ENCODE data around the gene OR2T8. TPM values are rescaled to one million over a fixed set of nuclear protein-coding genes. Genes with fewer than 3 reads are reported as not detected.
"Not testable (repeated sequence)": the region's sequence is repeated elsewhere in the genome, so short reads cannot be mapped to it uniquely, and the experiment has no call there.

Gene OR2T8, protein sequence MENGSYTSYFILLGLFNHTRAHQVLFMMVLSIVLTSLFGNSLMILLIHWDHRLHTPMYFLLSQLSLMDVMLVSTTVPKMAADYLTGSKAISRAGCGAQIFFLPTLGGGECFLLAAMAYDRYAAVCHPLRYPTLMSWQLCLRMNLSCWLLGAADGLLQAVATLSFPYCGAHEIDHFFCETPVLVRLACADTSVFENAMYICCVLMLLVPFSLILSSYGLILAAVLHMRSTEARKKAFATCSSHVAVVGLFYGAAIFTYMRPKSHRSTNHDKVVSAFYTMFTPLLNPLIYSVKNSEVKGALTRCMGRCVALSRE
- total RNA-seq (2014; rRNA removed; shearing (Covaris generic)) = not detected in 2 replicates

DNA sequence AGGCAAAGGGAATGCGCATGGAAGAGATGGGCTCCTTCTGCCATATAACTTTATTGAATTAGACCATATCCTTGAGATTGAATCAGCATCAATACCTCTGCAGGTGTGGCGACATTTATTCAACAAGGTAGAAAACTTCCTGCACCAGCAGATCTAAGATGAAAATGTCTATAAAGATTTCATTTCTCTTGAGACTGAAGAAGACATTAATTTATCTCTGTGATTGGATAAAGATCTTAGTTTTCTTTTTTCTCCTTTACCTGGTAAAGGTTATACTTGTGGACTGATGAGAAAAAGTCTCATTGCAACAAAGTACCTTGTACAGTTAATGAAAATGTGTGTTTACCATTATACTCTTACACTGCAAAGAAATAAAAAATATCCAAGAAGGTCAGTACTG, at the start of gene OR2T8:
Gene OR2T8, plus strand, starts transcription at position 301 of the 400 bp plus-strand sequence. CDS start 766 bp downstream, outside the sequence.
- in situ Hi-C loops (cut with HindIII; ENCODE audit: low sequenced_read_pairs) = no loop called here
- DNase-seq (ENCODE audit: low spot score) = no peak

GRCh38 chr1:247883346-247883745, 36.7 kb upstream of the OR2T8 start:
- DNase-seq (ENCODE audit: low spot score) = no peak
- in situ Hi-C loops (cut with HindIII; ENCODE audit: low sequenced_read_pairs) = no loop called here

- no peak for DNase-seq (ENCODE audit: low spot score)
- in situ Hi-C loops (cut with HindIII; ENCODE audit: low sequenced_read_pairs) = no loop called here
These were observed 35.1 kb upstream of the OR2T8 start for GRCh38 chr1:247884797-247885413.

DNA sequence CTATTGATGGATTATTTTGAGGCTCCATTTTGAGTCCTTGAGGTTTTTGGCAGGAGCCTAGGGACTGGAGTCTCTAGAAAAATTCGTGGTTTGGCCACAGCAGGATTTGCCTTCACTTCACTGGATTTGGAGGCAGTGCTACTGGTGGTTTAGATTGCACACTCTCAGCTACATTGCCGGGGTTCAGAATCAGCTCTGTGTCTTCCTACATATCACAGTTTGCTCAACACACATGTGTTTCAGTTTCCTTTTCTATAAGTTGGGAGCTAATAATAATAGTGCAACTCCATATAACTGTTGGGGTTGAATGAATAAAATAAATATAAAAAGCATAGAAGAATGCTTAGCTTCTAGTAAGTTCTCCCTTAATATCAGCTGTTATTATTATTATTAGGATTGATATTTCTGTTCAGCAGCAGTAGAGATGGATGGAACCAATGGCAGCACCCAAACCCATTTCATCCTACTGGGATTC, 24.9 kb upstream of the OR2T8 start, which contains the start of gene OR2W3:
Gene OR2W3, plus strand, starts transcription at position 425 of the 475 bp plus-strand sequence. Its CDS starts 0 bp downstream, at position 425.
- DNase-seq (ENCODE audit: low spot score) = no peak
- in situ Hi-C loops (cut with HindIII; ENCODE audit: low sequenced_read_pairs) = no loop called here

- no peak for DNase-seq (ENCODE audit: low spot score)
- in situ Hi-C loops (cut with HindIII; ENCODE audit: low sequenced_read_pairs) = no loop called here
These were observed 24.1 kb upstream of the OR2T8 start for GRCh38 chr1:247895976-247896375.

GRCh38 chr1:247904122-247904521, 15.9 kb upstream of the OR2T8 start:
- in situ Hi-C loops (cut with HindIII; ENCODE audit: low sequenced_read_pairs) = no loop called here
- DNase-seq (ENCODE audit: low spot score) = no peak

GRCh38 chr1:247905181-247905580, 14.9 kb upstream of the OR2T8 start:
- DNase-seq (ENCODE audit: low spot score) = no peak
- in situ Hi-C loops (cut with HindIII; ENCODE audit: low sequenced_read_pairs) = no loop called here

- in situ Hi-C loops (cut with HindIII; ENCODE audit: low sequenced_read_pairs) = no loop called here
- no peak for DNase-seq (ENCODE audit: low spot score)
These were observed 14.0 kb upstream of the OR2T8 start for GRCh38 chr1:247905910-247906503.

DNA sequence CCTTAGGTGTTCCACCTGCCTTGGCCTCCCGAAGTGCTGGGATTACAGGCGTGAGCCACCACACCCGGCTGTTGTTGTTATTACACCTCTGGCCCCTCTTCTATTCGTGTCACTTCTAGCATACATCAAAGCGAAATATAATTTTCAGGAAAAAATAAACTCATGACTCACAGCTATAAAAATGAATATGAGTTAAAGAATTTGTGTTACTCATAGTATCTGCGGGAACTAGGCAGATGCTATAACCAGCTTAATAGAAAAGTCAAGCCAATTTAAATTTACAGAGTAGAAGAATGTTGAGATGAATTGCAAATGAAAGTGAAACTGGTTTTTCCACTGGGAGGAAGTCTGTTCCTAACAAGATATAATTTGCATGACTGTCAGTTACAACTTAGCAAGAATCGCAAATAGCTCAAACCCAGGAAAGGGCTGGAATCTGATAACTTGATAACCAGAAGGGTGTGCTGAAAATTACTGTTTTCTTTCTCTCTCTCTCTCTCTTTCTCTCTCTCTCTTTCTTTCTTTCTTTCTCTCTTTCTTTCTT, 13.5 kb upstream of the OR2T8 start:
- in situ Hi-C loops (cut with HindIII; ENCODE audit: low sequenced_read_pairs) = no loop called here
- no peak for DNase-seq (ENCODE audit: low spot score)

- no peak for DNase-seq (ENCODE audit: low spot score)
- in situ Hi-C loops (cut with HindIII; ENCODE audit: low sequenced_read_pairs) = no loop called here
These were observed 11.3 kb upstream of the OR2T8 start for GRCh38 chr1:247908766-247909165.

GRCh38 chr1:247913786-247914185, 6.3 kb upstream of the OR2T8 start:
- in situ Hi-C loops (cut with HindIII; ENCODE audit: low sequenced_read_pairs) = no loop called here
- DNase-seq (ENCODE audit: low spot score) = no peak

DNA sequence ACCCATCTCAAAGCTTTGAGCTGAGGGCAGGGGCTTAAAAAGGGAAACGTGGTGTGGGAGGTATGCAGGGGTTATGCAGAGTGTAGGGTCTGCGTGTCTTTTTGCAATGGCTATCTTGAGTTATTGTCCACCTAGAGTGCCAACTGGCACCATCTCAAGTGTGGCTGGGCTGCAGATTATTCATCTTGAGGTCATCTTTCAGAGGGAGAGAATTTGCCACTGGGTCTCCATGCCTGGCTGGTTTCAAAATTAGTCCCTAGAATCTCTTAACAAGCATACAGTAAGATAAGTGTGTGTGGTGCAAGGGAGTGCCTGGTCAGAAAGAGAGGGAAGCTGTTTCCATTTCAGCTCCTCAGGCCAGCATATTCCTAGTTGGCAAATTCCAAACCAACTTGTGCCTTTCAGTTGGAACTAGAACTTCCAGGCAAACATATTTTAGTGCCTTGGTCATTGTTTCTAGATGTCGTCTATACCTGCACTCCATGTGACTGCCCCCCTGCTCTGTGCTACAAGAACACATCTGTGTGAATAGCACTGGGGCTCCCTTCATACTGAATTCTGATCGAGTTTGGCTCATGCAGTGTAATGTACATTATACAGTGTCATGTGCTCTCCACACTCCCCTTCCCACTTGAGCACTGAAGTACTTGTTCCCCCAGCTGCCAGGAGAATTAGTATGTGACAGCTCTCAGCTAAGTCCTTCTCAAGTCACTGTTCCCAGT, 5.0 kb upstream of the OR2T8 start:
- in situ Hi-C loops (cut with HindIII; ENCODE audit: low sequenced_read_pairs) = no loop called here
- no peak for DNase-seq (ENCODE audit: low spot score)

- in situ Hi-C loops (cut with HindIII; ENCODE audit: low sequenced_read_pairs) = no loop called here
- DNase-seq (ENCODE audit: low spot score) = no peak
These were observed 3.9 kb downstream of the OR2T8 start for GRCh38 chr1:247923941-247924340.

GRCh38 chr1:247924868-247925267, 4.8 kb downstream of the OR2T8 start, which contains the start of gene OR2AJ1:
Gene OR2AJ1, plus strand, starts transcription at chr1:247924889. Its CDS starts 8,880 bp downstream, at chr1:247933769.
- DNase-seq (ENCODE audit: low spot score) = no peak
- in situ Hi-C loops (cut with HindIII; ENCODE audit: low sequenced_read_pairs) = no loop called here

DNA sequence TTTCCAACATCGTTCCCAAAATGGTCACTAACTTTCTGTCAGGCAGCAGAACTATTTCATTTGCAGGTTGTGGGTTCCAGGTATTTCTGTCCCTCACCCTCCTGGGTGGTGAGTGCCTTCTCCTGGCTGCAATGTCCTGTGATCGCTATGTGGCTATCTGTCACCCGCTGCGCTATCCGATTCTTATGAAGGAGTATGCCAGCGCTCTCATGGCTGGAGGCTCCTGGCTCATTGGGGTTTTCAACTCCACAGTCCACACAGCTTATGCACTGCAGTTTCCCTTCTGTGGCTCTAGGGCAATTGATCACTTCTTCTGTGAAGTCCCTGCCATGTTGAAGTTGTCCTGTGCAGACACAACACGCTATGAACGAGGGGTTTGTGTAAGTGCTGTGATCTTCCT, 13.9 kb downstream of the OR2T8 start:
- DNase-seq (ENCODE audit: low spot score) = no peak
- in situ Hi-C loops (cut with HindIII; ENCODE audit: low sequenced_read_pairs) = no loop called here

- in situ Hi-C loops (cut with HindIII; ENCODE audit: low sequenced_read_pairs) = no loop called here
- no peak for DNase-seq (ENCODE audit: low spot score)
These were observed 15.7 kb downstream of the OR2T8 start for GRCh38 chr1:247935781-247936180.

DNA sequence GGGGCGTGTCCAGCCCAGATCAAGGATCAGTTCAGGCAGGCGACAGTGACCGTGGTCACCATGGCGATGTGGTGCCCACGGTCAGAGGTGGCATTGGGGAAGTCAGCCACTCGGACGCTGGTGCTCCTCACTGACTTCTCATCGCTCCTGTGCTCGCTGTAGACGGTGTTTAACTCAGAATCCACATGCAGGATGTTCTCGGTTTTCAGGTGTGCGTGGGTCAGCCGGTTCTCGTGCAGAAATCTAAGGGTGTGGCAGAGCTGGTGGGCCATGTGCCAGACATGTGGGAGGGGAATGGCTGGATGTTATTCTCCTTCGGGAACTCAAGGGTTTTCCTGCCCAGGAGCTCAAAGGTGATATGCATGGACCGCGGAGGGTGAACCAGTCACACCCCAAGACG, 16.4 kb downstream of the OR2T8 start:
- no peak for DNase-seq (ENCODE audit: low spot score)
- in situ Hi-C loops (cut with HindIII; ENCODE audit: low sequenced_read_pairs) = no loop called here

- peak; percentile 12 for DNase-seq (ENCODE audit: low spot score)
- in situ Hi-C loops (cut with HindIII; ENCODE audit: low sequenced_read_pairs) = not testable (repeated sequence)
These were observed 17.1 kb downstream of the OR2T8 start for GRCh38 chr1:247936965-247937734.

GRCh38 chr1:247942624-247943023, 22.6 kb downstream of the OR2T8 start:
- no peak for DNase-seq (ENCODE audit: low spot score)
- in situ Hi-C loops (cut with HindIII; ENCODE audit: low sequenced_read_pairs) = no loop called here

All from G401 (cell line).